Ovary (tissue), 9 donors: ENCODE results near the gene MAPRE3. TPM values are rescaled to one million over a fixed set of nuclear protein-coding genes. Genes with fewer than 3 reads are reported as not detected.

Experiments used
- DNase-seq, 5 donors: peaks; one replicate each; pipeline ENCODE4 v3.0.0-alpha.2; 2019 to 2020
- H3K27ac ChIP-seq, 2 donors: fragments of 200-600 bp; one replicate each; pipeline versions ENCODE4 v1.5.1 to v1.8.0; 2019 to 2022
- H3K27me3 ChIP-seq: fragments of 200-600 bp; one replicate; pipeline ENCODE4 v1.8.0; 2022
- H3K36me3 ChIP-seq: fragments of 200-600 bp; sonication (generic); one replicate; pipeline ENCODE4 v1.5.1; 2019
- H3K4me1 ChIP-seq: one replicate; pipeline ENCODE4 v1.8.1; 2013; ENCODE audit warnings: mild to moderate bottlenecking, moderate library complexity; ENCODE audit not compliant: insufficient read depth
- H3K4me3 ChIP-seq: fragments of 200-600 bp; sonication (generic); one replicate; pipeline ENCODE4 v1.5.1; 2017
- H3K9me3 ChIP-seq, 2 donors: fragments of 200-600 bp in 1 of 2; sonication (generic) in 1 of 2; one replicate each; pipeline versions ENCODE4 v1.5.1 to v1.8.1; 2013 to 2019; ENCODE audit warnings: mild to moderate bottlenecking in 1 of 2, moderate library complexity in 1 of 2
- CTCF ChIP-seq, 3 donors: fragments of 450-650 bp in 2 of 3; fragments of 200-600 bp in 1 of 3; IDR thresholded peaks; one replicate each; pipeline versions ENCODE4 v1.5.1 to v1.8.0; 2016 to 2022; ENCODE audit warnings: antibody characterized with exemption in 3 of 3, mild to moderate bottlenecking in 1 of 3
- EP300 ChIP-seq: sonication (generic); formaldehyde crosslinking; IDR thresholded peaks from one replicate; pipeline ENCODE4 v1.6.1; 2017; ENCODE audit warnings: antibody characterized with exemption
- POLR2A ChIP-seq: fragments of 450-650 bp; IDR thresholded peaks from one replicate; pipeline ENCODE4 v1.6.1; 2017; ENCODE audit warnings: antibody characterized with exemption, mild to moderate bottlenecking, moderate library complexity
- WGBS, 3 donors: extraction: QIAGEN DNeasy Blood & Tissue Kit in 1 of 3; methylation state at CpG; one replicate each; pipeline versions ENCODE4 v1.1.5 to v1.1.7; 2013 to 2017; 5-methylcytosine and 5-hydroxymethylcytosine counted together
- intact Hi-C, 4 donors: fragments of 100-400 bp; cut with DNase I; formaldehyde crosslinking; loops; one replicate each; pipeline versions ENCODE4 v1.11.0 to v1.15.1; 2022 to 2023
- polyA plus RNA-seq, 2 donors: library from polyadenylated mRNA; stranded (reverse); fragments of 200-250 nt in 1 of 2; fragments of 350-450 nt in 1 of 2; fragmentation: Illumina TruSeq in 1 of 2; extraction: RNeasy Lipid Tissue Mini Kit (QIAGEN cat#74804) in 1 of 2; gene quantifications; one replicate each; pipeline ENCODE4 v1.2.3, GENCODE V29; 2013 to 2014
- total RNA-seq, 7 donors: library from RNA; depleted of rRNA in 2 of 7; stranded (reverse); fragments of >200 nt in 2 of 7; fragmentation: NEBNext Ultra II Directional in 3 of 7; extraction: Animal tissue kit (Norgen Biotek cat#: 25700) in 3 of 7; gene quantifications; one replicate each; pipeline versions ENCODE4 v1.1.0 to v1.2.4, GENCODE V29; 2016 to 2023
- donor health status: DM: no; HTN: no; CAD: no; lungs with moderate emphysema.
- donor health status: DM: no; HTN: no; CAD: no.
- donor health status: Bipolar disorder and iron deficiency.
- donor health status: DM: yes; HTN: yes; CAD: no.
- donor health status: DM: no; HTN: no; CAD: no.
- donor health status: DM: yes; HTN: yes; CAD: no.

The MAPRE3 gene
- total and polyA plus RNA-seq, 9 donors: 23.8 to 51.8 (median 34.3) TPM

GRCh38 chr2:27039871-27040270, 69.4 kb downstream of the MAPRE3 start:
- intact Hi-C loops: loop anchor here in 3 of 4 donors (5.0 to 10.0 kb wide), 2 partner anchors 45 to 47 kb away; partner anchors contain the start of gene KHK (in 3 of the 3)
- Histone ChIP-seq H3K9me3 (no peaks in the 10 kb centered on the region), H3K27ac (no peak overlapping the region), H3K36me3 (no peaks in the 10 kb centered on the region), H3K4me1 (no peaks in the 10 kb centered on the region), H3K4me3 (no peak overlapping the region), H3K27me3 (no peaks in the 10 kb centered on the region)
- TF ChIP-seq POLR2A: no peak
- no peak for TF ChIP-seq EP300
- TF ChIP-seq CTCF (IDR thresholded peaks at IDR 0.05): no peak
- no peak for DNase-seq
- 89 to 92% (median 90%) methylated on average over 7 of the region's 7 CpGs for WGBS, 3 donors

- H3K27ac ChIP-seq: no peak overlapping the region
- WGBS, 3 donors: 87 to 90% (median 88%) methylated on average over 8 of the region's 8 CpGs
- no peaks in the 10 kb centered on the region for H3K4me1 ChIP-seq
- intact Hi-C loops: loop anchor here in 1 of 4 donors (5.0 kb wide), 1 partner anchor 47 kb away; the partner anchor contains the start of gene KHK
- no peaks in the 10 kb centered on the region for H3K9me3 ChIP-seq
- H3K4me3 ChIP-seq: no peak overlapping the region
- no peaks in the 10 kb centered on the region for H3K36me3 ChIP-seq
- DNase-seq: no peak
- TF ChIP-seq CTCF (IDR thresholded peaks at IDR 0.05) (no peak), POLR2A (no peak), EP300 (no peak)
- no peaks in the 10 kb centered on the region for H3K27me3 ChIP-seq
These were observed 69.8 kb downstream of the MAPRE3 start for GRCh38 chr2:27040282-27040681.

GRCh38 chr2:27041752-27042151, 71.3 kb downstream of the MAPRE3 start:
- no peak for TF ChIP-seq CTCF (IDR thresholded peaks at IDR 0.05)
- TF ChIP-seq POLR2A: no peak
- no peak for TF ChIP-seq EP300
- intact Hi-C loops: loop anchor here in 1 of 4 donors (5.0 kb wide), 1 partner anchor 46 kb away; the partner anchor contains the start of gene KHK
- Histone ChIP-seq H3K36me3 (no peaks in the 10 kb centered on the region), H3K4me3 (no peak overlapping the region), H3K27me3 (no peaks in the 10 kb centered on the region), H3K9me3 (no peaks in the 10 kb centered on the region), H3K27ac (no peak overlapping the region), H3K4me1 (no peaks in the 10 kb centered on the region)
- 38 to 43% (median 41%) methylated on average over 5 of the region's 5 CpGs for WGBS, 3 donors
- DNase-seq: no peak

- no peak for DNase-seq
- intact Hi-C loops: loop anchor here in 1 of 4 donors (5.0 kb wide), 1 partner anchor 45 kb away; the partner anchor contains the start of gene KHK
- H3K27ac ChIP-seq: no peak overlapping the region
- no peak for TF ChIP-seq EP300
- no peak for TF ChIP-seq POLR2A
- no peak for TF ChIP-seq CTCF (IDR thresholded peaks at IDR 0.05)
- no peaks in the 10 kb centered on the region for H3K9me3 ChIP-seq
- H3K27me3 ChIP-seq: no peaks in the 10 kb centered on the region
- H3K36me3 ChIP-seq: no peaks in the 10 kb centered on the region
- WGBS, 3 donors: 63 to 74% (median 72%) methylated on average over 10 of the region's 10 CpGs
- H3K4me1 ChIP-seq: no peaks in the 10 kb centered on the region
- H3K4me3 ChIP-seq: no peak overlapping the region
These were observed 71.8 kb downstream of the MAPRE3 start for GRCh38 chr2:27042159-27042661.
